ENCODE measurements around the gene ATOH8. TPM values are rescaled to one million over a fixed set of nuclear protein-coding genes. Genes with fewer than 3 reads are reported as not detected.

The ATOH8 gene
- total RNA-seq, 2 experiments from 2014 or later = not detected

- no peak overlapping the region for H3K4me3 Mint-ChIP-seq
- no peak overlapping the region for H3K4me3 ChIP-seq (ENCODE audit: low read length)
- ATAC-seq (ENCODE audit: poor library complexity) (no peak), DNase-seq (no peak)
- intact Hi-C loops (cut with DNase I, micrococcal nuclease) = no loop called here
- H3K27ac ChIP-seq (ENCODE audit: low read depth in 1 of 2, low read length in 2 of 2) = no peak overlapping the region
- no peak overlapping the region for H3K27ac Mint-ChIP-seq
- POLR2A ChIA-PET = no interaction called here
- no peaks in the 10 kb centered on the region for H3K9me3 Mint-ChIP-seq
- TF ChIP-seq, protein P1, sequence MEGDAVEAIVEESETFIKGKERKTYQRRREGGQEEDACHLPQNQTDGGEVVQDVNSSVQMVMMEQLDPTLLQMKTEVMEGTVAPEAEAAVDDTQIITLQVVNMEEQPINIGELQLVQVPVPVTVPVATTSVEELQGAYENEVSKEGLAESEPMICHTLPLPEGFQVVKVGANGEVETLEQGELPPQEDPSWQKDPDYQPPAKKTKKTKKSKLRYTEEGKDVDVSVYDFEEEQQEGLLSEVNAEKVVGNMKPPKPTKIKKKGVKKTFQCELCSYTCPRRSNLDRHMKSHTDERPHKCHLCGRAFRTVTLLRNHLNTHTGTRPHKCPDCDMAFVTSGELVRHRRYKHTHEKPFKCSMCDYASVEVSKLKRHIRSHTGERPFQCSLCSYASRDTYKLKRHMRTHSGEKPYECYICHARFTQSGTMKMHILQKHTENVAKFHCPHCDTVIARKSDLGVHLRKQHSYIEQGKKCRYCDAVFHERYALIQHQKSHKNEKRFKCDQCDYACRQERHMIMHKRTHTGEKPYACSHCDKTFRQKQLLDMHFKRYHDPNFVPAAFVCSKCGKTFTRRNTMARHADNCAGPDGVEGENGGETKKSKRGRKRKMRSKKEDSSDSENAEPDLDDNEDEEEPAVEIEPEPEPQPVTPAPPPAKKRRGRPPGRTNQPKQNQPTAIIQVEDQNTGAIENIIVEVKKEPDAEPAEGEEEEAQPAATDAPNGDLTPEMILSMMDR (IDR thresholded peaks at IDR 0.05) = no peak
- no peaks in the 10 kb centered on the region for H3K27me3 ChIP-seq (ENCODE audit: control insufficient read depth in 1 of 2, insufficient read depth in 2 of 2, low read length in 2 of 2)
- H3K36me3 Mint-ChIP-seq (ENCODE audit: low read depth) = no peaks in the 10 kb centered on the region
- no peaks in the 10 kb centered on the region for H3K36me3 ChIP-seq (ENCODE audit: insufficient read depth, low read length)
- peaks cover 10% of the 10 kb centered on the region for H3K4me1 ChIP-seq (ENCODE audit: insufficient read depth, low read length)
- H3K9me3 ChIP-seq (ENCODE audit: control insufficient read depth in 1 of 2, insufficient read depth in 1 of 2, low read length in 2 of 2) = no peaks in the 10 kb centered on the region
- CTCF ChIA-PET = interaction anchor here (1.4 to 2.2 kb wide), 2 partner anchors 10 to 256 kb away, joined by 3 to 7 read pairs; no protein-coding TSS in a partner anchor
- peaks cover 5% of the 10 kb centered on the region for H3K27me3 Mint-ChIP-seq
- H3K4me1 Mint-ChIP-seq (ENCODE audit: low read depth) = peaks cover 12% of the 10 kb centered on the region
Measured at GRCh38 chr2:85823951-85824350, 70.2 kb downstream of the ATOH8 start.

GRCh38 chr2:85826990-85827878 is 73.4 kb downstream of the ATOH8 start:
- peak overlapping the region in 1 of 2 donors; percentile 5 for H3K27ac ChIP-seq (ENCODE audit: low read depth in 1 of 2, low read length in 2 of 2)
- peaks cover 22% of the 10 kb centered on the region for H3K4me1 Mint-ChIP-seq (ENCODE audit: low read depth)
- peaks cover 3% of the 10 kb centered on the region for H3K27me3 Mint-ChIP-seq
- DNase-seq (peak; percentile 74 to 90 (median 81)), ATAC-seq (ENCODE audit: poor library complexity) (peak; percentile 100)
- TF ChIP-seq, protein P1 (IDR thresholded peaks at IDR 0.05) = peak; percentile 92
- intact Hi-C loops (cut with DNase I, micrococcal nuclease) = loop anchor here (1.0 to 2.0 kb wide), 5 partner anchors 62 to 253 kb away; no protein-coding TSS in a partner anchor
- H3K27ac Mint-ChIP-seq = peak overlapping the region; percentile 49
- H3K9me3 ChIP-seq (ENCODE audit: control insufficient read depth in 1 of 2, insufficient read depth in 1 of 2, low read length in 2 of 2) = no peaks in the 10 kb centered on the region
- H3K9me3 Mint-ChIP-seq = no peaks in the 10 kb centered on the region
- ChIA-PET POLR2A (interaction anchor here (0.8 to 2.8 kb wide), 9 partner anchors 25 to 279 kb away, joined by 3 to 38 read pairs (median 8); partner anchors contain the start of genes POLR1A, PTCD3 and ST3GAL5), CTCF (interaction anchor here (0.5 to 6.3 kb wide), 31 partner anchors 10 to 279 kb away, joined by 3 to 94 read pairs (median 5); partner anchors contain the start of genes POLR1A, PTCD3 and ST3GAL5)
- no peaks in the 10 kb centered on the region for H3K27me3 ChIP-seq (ENCODE audit: control insufficient read depth in 1 of 2, insufficient read depth in 2 of 2, low read length in 2 of 2)
- H3K36me3 Mint-ChIP-seq (ENCODE audit: low read depth) = no peaks in the 10 kb centered on the region
- H3K4me1 ChIP-seq (ENCODE audit: insufficient read depth, low read length) = peaks cover 10% of the 10 kb centered on the region
- no peak overlapping the region for H3K4me3 ChIP-seq (ENCODE audit: low read length)
- H3K4me3 Mint-ChIP-seq = no peak overlapping the region
- no peaks in the 10 kb centered on the region for H3K36me3 ChIP-seq (ENCODE audit: insufficient read depth, low read length)

GRCh38 chr2:85827879-85828569 is 74.2 kb downstream of the ATOH8 start:
- Histone ChIP-seq H3K36me3 (ENCODE audit: insufficient read depth, low read length) (no peaks in the 10 kb centered on the region), H3K4me3 (ENCODE audit: low read length) (no peak overlapping the region), H3K27me3 (ENCODE audit: control insufficient read depth in 1 of 2, insufficient read depth in 2 of 2, low read length in 2 of 2) (no peaks in the 10 kb centered on the region), H3K9me3 (ENCODE audit: control insufficient read depth in 1 of 2, insufficient read depth in 1 of 2, low read length in 2 of 2) (no peaks in the 10 kb centered on the region), H3K27ac (ENCODE audit: low read depth in 1 of 2, low read length in 2 of 2) (peak overlapping the region in 1 of 2 donors; percentile 5), H3K4me1 (ENCODE audit: insufficient read depth, low read length) (peaks cover 15% of the 10 kb centered on the region)
- ATAC-seq (ENCODE audit: poor library complexity) (no peak), DNase-seq (no peak)
- Mint-ChIP-seq H3K4me3 (no peak overlapping the region), H3K9me3 (no peaks in the 10 kb centered on the region), H3K4me1 (ENCODE audit: low read depth) (peaks cover 23% of the 10 kb centered on the region), H3K27ac (peak overlapping the region; percentile 49), H3K36me3 (ENCODE audit: low read depth) (no peaks in the 10 kb centered on the region), H3K27me3 (peaks cover 3% of the 10 kb centered on the region)
- TF ChIP-seq, protein P1 (IDR thresholded peaks at IDR 0.05) = no peak
- intact Hi-C loops (cut with DNase I, micrococcal nuclease) = loop anchor here (1.0 to 2.0 kb wide), 5 partner anchors 61 to 252 kb away; no protein-coding TSS in a partner anchor
- CTCF ChIA-PET = interaction anchor here (0.5 to 6.3 kb wide), 29 partner anchors 9 to 278 kb away, joined by 3 to 94 read pairs (median 5); partner anchors contain the start of genes POLR1A, PTCD3 and ST3GAL5
- POLR2A ChIA-PET = interaction anchor here (0.8 to 2.8 kb wide), 9 partner anchors 25 to 278 kb away, joined by 3 to 38 read pairs (median 8); partner anchors contain the start of genes POLR1A, PTCD3 and ST3GAL5
